Endometrial microvascular endothelial cells (primary cell): ENCODE results near the gene CLPTM1L. TPM values are rescaled to one million over a fixed set of nuclear protein-coding genes. Genes with fewer than 3 reads are reported as not detected.
"Not testable (repeated sequence)": the region's sequence is repeated elsewhere in the genome, so short reads cannot be mapped to it uniquely, and the experiment has no call there.

Experiments
- in situ Hi-C: cut with HindIII; loops from 2 replicates; pipeline ENCODE4 v1.10.0; 2017; ENCODE audit warnings: low sequenced_read_pairs, low pct_unique_long_range_greater_than_20kb; ENCODE audit errors: inconsistent ontology term
- total RNA-seq: library from RNA; depleted of rRNA; stranded (reverse); fragments of >200 nt; gene quantifications from one replicate; pipeline ENCODE4 v1.2.3, GENCODE V29; 2015; ENCODE audit errors: inconsistent ontology term

The CLPTM1L gene
- total RNA-seq, 1 donor from 2014 or later, result 173 TPM

GRCh38 chr5:1382248-1382700 is 37.4 kb upstream of the CLPTM1L start:
- in situ Hi-C loops, result no loop called here

GRCh38 chr5:1381370-1382247 is 36.7 kb upstream of the CLPTM1L start:
- in situ Hi-C loops, result no loop called here

GRCh38 chr5:1380910-1381309 is 36.0 kb upstream of the CLPTM1L start:
- in situ Hi-C loops, result no loop called here

- in situ Hi-C loops, result no loop called here
Observed at GRCh38 chr5:1380011-1380817, 35.3 kb upstream of the CLPTM1L start.

- in situ Hi-C loops, result no loop called here
Observed at GRCh38 chr5:1378866-1379659, 34.2 kb upstream of the CLPTM1L start.

- in situ Hi-C loops, result no loop called here
Observed at GRCh38 chr5:1378096-1378495, 33.2 kb upstream of the CLPTM1L start.

- in situ Hi-C loops, result no loop called here
Observed at GRCh38 chr5:1376981-1377380, 32.1 kb upstream of the CLPTM1L start.

- in situ Hi-C loops, result no loop called here
Observed at GRCh38 chr5:1375871-1376810, 31.2 kb upstream of the CLPTM1L start.

GRCh38 chr5:1374679-1375055 is 29.8 kb upstream of the CLPTM1L start:
- in situ Hi-C loops, result no loop called here

GRCh38 chr5:1374030-1374678 is 29.3 kb upstream of the CLPTM1L start:
- in situ Hi-C loops, result no loop called here

GRCh38 chr5:1371972-1372342 is 27.1 kb upstream of the CLPTM1L start:
- in situ Hi-C loops, result not testable (repeated sequence)

GRCh38 chr5:1371218-1371971 is 26.5 kb upstream of the CLPTM1L start:
- in situ Hi-C loops, result no loop called here

GRCh38 chr5:1370006-1370405 is 25.1 kb upstream of the CLPTM1L start:
- in situ Hi-C loops, result no loop called here

GRCh38 chr5:1368756-1369155 is 23.9 kb upstream of the CLPTM1L start:
- in situ Hi-C loops, result no loop called here

GRCh38 chr5:1368236-1368635 is 23.3 kb upstream of the CLPTM1L start:
- in situ Hi-C loops, result no loop called here

GRCh38 chr5:1367149-1367548 is 22.2 kb upstream of the CLPTM1L start:
- in situ Hi-C loops, result no loop called here

- in situ Hi-C loops, result no loop called here
Observed at GRCh38 chr5:1366514-1366913, 21.6 kb upstream of the CLPTM1L start.
